OCI-LY3 (cell line): ENCODE measurements around the gene DHDDS.

Source experiments
- H2AFZ ChIP-seq: fragments of 200-600, 300-600 bp; shearing (Covaris generic); 2 replicates; pipeline ENCODE4 v1.6.0; 2014; ENCODE audit warnings: antibody characterized with exemption, low read depth, low read length
- H3K27ac ChIP-seq: fragments of 200-600, 300-600 bp; sonication (generic); 2 replicates; pipeline ENCODE4 v1.5.1; 2014; ENCODE audit warnings: mild to moderate bottlenecking, low read length, moderate library complexity, mixed read lengths
- H3K27me3 ChIP-seq: fragments of 200-600, 300-600 bp; sonication (generic); 2 replicates; pipeline ENCODE4 v1.6.1; 2014; ENCODE audit warnings: low read depth, low read length, mixed read lengths
- H3K36me3 ChIP-seq: fragments of 200-600, 300-600 bp; sonication (generic); replicated peaks from 2 replicates; pipeline ENCODE3; 2014; ENCODE audit warnings: low read depth, low read length, mixed read lengths
- H3K4me1 ChIP-seq: fragments of 300-600, 200-600 bp; sonication (generic); 2 replicates; pipeline ENCODE4 v1.6.1; 2014; ENCODE audit warnings: low read length, mixed read lengths
- H3K4me2 ChIP-seq: fragments of 200-600, 300-600 bp; sonication (generic); 2 replicates; pipeline ENCODE4 v1.6.1; 2014; ENCODE audit warnings: low read length, mixed read lengths
- H3K4me3 ChIP-seq: fragments of 300-600, 200-600 bp; sonication (generic); 2 replicates; pipeline ENCODE4 v1.5.1; 2014; ENCODE audit warnings: antibody characterized with exemption, mild to moderate bottlenecking, low read length, moderate library complexity
- H3K79me2 ChIP-seq: fragments of 300-600, 200-600 bp; shearing (Covaris generic); 2 replicates; pipeline ENCODE4 v1.6.1; 2014; ENCODE audit warnings: mild to moderate bottlenecking, low read length, mixed read lengths
- H3K9ac ChIP-seq: fragments of 300-600, 200-600 bp; shearing (Covaris generic); 2 replicates; pipeline ENCODE4 v1.6.0; 2014; ENCODE audit warnings: mild to moderate bottlenecking, low read length, moderate library complexity
- H3K9me3 ChIP-seq: fragments of 200-600, 300-600 bp; shearing (Covaris generic); 2 replicates; pipeline ENCODE4 v1.6.1; 2014; ENCODE audit warnings: low read length, mixed read lengths; ENCODE audit not compliant: insufficient read depth
- H4K20me1 ChIP-seq: fragments of 200-600, 300-600 bp; sonication (generic); 2 replicates; pipeline ENCODE4 v1.6.1; 2016; ENCODE audit warnings: low read length, mixed read lengths; ENCODE audit not compliant: insufficient read depth
- EZH2phosphoT487 ChIP-seq: fragments of 200-600 bp; shearing (Covaris generic); IDR thresholded peaks from 2 replicates; pipeline ENCODE4 v1.6.1; 2018; ENCODE audit warnings: antibody characterized with exemption, mixed run types, low read depth
- TF ChIP-seq, protein P1 (sequence below): fragments of 200-600, 300-600 bp; sonication (generic); IDR thresholded peaks from 2 replicates; pipeline ENCODE4 v1.5.1; 2014; ENCODE audit warnings: antibody characterized with exemption, low read length, low read depth

DHDDS gene

DNA sequence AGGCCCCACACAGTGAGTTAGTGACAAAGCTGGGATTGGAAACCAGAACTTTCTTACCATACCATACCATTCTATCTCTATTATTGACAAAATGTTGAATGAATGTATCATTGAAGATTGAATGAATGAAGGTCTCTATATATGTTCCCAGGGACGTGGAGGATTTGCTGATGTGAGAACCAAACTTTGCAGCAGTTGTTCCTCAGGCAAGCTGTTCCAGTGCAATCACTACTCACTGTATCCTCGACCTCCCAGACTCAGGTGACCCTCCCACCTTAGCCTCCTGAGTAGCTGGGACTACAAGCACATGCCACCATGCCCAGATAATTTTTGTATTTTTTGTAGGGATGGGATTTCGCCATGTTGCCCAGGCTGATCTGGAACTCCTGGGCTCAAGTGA is 33.1 kb upstream of the DHDDS start:
- Histone ChIP-seq H3K27ac (no peak overlapping the region), H3K4me3 (no peak overlapping the region), H3K9me3 (no peaks in the 10 kb centered on the region), H3K27me3 (no peaks in the 10 kb centered on the region), H3K4me1 (no peaks in the 10 kb centered on the region), H3K9ac (no peak overlapping the region), H4K20me1 (no peaks in the 10 kb centered on the region), H3K4me2 (no peak overlapping the region), H3K79me2 (no peaks in the 10 kb centered on the region), H3K36me3 (no peaks in the 10 kb centered on the region), H2AFZ (no peak overlapping the region)
- TF ChIP-seq, protein P1, sequence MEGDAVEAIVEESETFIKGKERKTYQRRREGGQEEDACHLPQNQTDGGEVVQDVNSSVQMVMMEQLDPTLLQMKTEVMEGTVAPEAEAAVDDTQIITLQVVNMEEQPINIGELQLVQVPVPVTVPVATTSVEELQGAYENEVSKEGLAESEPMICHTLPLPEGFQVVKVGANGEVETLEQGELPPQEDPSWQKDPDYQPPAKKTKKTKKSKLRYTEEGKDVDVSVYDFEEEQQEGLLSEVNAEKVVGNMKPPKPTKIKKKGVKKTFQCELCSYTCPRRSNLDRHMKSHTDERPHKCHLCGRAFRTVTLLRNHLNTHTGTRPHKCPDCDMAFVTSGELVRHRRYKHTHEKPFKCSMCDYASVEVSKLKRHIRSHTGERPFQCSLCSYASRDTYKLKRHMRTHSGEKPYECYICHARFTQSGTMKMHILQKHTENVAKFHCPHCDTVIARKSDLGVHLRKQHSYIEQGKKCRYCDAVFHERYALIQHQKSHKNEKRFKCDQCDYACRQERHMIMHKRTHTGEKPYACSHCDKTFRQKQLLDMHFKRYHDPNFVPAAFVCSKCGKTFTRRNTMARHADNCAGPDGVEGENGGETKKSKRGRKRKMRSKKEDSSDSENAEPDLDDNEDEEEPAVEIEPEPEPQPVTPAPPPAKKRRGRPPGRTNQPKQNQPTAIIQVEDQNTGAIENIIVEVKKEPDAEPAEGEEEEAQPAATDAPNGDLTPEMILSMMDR: no peak
- TF ChIP-seq EZH2phosphoT487: no peak

DNA sequence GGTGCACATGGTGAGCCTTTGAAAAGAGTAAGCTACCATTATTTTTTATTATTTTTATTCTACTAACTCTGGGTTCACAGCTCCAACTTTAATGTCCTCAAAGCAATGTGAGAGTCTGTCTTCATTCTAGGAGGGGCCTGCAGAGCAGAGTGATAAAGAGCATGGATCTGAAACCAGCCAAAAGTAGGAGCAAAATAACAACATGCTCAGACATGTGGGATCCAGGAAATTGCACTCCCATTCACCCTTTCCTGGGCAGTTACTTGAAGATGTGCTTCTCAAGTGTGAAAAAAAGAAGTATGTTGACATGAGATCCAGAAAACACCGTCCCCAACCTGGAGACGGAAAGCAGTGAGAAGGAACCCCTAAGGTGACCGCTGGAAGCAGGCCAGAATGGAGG is 30.2 kb upstream of the DHDDS start:
- no peaks in the 10 kb centered on the region for H3K4me1 ChIP-seq
- H3K36me3 ChIP-seq: no peaks in the 10 kb centered on the region
- TF ChIP-seq EZH2phosphoT487: no peak
- TF ChIP-seq, protein P1: no peak
- H3K79me2 ChIP-seq: no peaks in the 10 kb centered on the region
- H3K4me2 ChIP-seq: no peak overlapping the region
- H4K20me1 ChIP-seq: no peaks in the 10 kb centered on the region
- no peak overlapping the region for H3K4me3 ChIP-seq
- H3K27ac ChIP-seq: no peak overlapping the region
- H2AFZ ChIP-seq: no peak overlapping the region
- no peak overlapping the region for H3K9ac ChIP-seq
- H3K27me3 ChIP-seq: no peaks in the 10 kb centered on the region
- no peaks in the 10 kb centered on the region for H3K9me3 ChIP-seq

DNA sequence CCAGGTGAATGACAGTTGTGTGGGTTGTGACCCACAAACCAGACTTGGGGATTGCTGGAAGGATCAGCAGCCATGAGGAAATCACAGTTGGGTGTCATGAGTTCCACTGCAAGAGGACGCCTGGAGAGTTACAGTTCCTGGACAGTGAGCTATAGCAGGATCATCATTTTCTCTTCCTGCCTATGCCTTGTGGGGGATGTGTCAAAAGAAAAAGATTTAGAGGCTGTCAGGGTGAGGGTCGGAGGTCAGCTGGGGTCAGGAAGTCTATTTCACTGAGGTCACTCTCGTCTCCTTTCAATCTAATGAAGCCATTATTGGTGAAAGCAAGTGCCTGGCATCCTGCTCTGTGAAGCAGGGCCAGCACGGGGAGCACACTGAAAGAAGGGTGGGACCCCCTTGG is 28.5 kb upstream of the DHDDS start:
- H3K36me3 ChIP-seq: no peaks in the 10 kb centered on the region
- no peak overlapping the region for H3K4me2 ChIP-seq
- H3K4me1 ChIP-seq: no peaks in the 10 kb centered on the region
- no peaks in the 10 kb centered on the region for H3K79me2 ChIP-seq
- H3K27me3 ChIP-seq: no peaks in the 10 kb centered on the region
- H2AFZ ChIP-seq: no peak overlapping the region
- H3K4me3 ChIP-seq: no peak overlapping the region
- no peak overlapping the region for H3K9ac ChIP-seq
- H4K20me1 ChIP-seq: no peaks in the 10 kb centered on the region
- no peak overlapping the region for H3K27ac ChIP-seq
- TF ChIP-seq, protein P1: no peak
- no peak for TF ChIP-seq EZH2phosphoT487
- H3K9me3 ChIP-seq: no peaks in the 10 kb centered on the region

DNA sequence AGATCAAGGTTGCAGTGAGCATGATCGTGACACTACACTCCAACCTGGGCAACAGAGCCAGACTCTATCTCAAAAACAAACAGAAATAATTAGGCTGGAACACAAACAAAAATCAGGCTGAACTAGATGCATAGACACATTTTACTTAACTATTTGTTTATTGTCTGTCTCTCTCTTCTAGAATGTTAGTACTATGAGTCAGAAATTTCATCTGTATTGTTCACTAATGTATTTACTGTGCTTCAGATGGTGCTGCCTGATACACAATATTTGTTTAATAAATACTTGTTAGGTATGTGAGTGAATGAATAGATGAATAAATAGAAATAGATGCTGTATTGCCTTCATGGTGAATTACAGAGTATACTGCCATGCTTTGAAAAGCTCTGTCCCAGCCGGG is 27.5 kb upstream of the DHDDS start:
- Histone ChIP-seq H3K4me2 (no peak overlapping the region), H2AFZ (no peak overlapping the region), H3K27ac (no peak overlapping the region), H3K79me2 (no peaks in the 10 kb centered on the region), H3K4me3 (no peak overlapping the region), H3K36me3 (no peaks in the 10 kb centered on the region), H4K20me1 (no peaks in the 10 kb centered on the region), H3K4me1 (no peaks in the 10 kb centered on the region), H3K27me3 (no peaks in the 10 kb centered on the region), H3K9ac (no peak overlapping the region), H3K9me3 (no peaks in the 10 kb centered on the region)
- TF ChIP-seq EZH2phosphoT487: no peak
- TF ChIP-seq, protein P1: no peak
